NCI-H2227 (cell line): ENCODE results near the gene CXCL5.
"Not testable (repeated sequence)": the region's sequence is repeated elsewhere in the genome, so short reads cannot be mapped to it uniquely, and the experiment has no call there.

Experiments
- DNase-seq: peaks from one replicate; lab custom pipeline; 2025; ENCODE audit not compliant: unreplicated experiment; lab: John Stamatoyannopoulos, UW

Gene CXCL5

DNA sequence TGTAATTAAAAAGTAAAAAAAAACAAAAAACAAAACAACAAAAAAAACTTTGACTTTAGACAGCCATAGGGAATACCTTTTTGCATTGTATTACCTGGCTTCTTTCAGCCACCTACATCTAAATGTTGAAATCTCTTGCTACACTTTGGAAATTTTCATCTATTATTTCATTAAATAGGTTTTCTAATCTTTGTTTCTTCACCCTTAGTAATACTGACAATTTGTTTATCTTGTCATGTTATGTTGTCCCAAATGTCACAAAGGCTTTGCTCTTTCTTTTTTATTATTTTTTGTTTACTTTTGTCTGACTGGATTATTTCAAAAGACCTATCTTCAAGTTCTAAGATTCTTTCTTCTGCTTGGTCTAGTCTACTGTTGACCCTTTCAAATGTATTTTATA lies 24.1 kb downstream of the CXCL5 start:
- DNase-seq = no peak

DNA sequence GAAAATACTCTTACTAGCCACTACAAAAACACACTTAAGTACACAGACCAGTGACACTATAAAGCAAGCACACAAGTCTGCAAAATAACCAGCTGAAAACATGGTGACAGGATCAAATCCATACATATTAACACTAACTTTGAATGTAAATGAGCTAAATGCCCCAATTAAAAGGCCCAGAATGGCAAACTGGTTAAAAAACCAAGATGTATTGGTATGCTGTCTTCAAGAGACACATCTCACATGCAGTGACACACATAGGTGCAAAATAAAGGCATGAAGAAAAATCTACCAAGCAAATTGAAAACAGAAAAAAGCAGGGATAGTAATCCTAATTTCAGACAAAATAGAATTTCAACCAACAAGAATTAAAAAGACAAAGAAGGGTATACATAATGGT lies 27.5 kb downstream of the CXCL5 start:
- DNase-seq = no peak

DNA sequence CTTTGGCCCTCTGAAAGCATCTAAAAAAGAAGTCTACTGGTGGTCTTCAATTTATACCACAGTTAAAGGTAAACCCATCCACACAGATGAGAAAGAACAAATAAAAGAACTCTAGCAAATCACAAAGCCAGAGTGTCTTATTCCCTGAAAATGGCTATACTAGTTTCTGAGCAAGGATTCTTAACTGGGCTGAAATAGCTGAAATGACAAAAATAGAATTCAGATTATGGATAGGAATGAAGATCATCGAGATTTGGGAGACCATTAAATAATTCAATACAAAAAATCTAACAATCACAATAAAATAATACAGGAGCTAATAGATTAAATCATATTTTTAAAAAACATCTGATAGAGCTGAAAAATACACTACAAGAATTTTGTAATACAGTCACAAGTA lies 28.5 kb downstream of the CXCL5 start:
- no peak for DNase-seq

DNA sequence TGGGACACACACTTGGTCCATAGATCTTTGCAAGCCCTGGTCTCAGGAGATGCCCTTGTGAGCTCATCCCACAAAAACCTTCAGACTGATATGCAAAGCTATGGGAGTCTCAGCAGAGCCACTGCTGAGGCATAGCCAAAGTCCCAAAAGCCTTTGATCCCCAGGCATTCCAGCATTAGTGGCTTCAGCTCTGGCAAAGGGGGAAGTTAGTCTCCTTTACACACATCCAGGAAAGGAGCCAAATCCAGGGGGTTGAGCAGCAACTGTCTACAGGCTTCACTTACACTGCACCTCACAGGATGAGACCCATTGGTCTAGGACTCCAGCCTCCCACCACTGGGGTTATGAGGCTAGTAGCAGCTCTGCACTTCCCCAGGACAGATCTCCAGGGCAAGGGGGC lies 30.6 kb downstream of the CXCL5 start:
- DNase-seq = no peak

DNA sequence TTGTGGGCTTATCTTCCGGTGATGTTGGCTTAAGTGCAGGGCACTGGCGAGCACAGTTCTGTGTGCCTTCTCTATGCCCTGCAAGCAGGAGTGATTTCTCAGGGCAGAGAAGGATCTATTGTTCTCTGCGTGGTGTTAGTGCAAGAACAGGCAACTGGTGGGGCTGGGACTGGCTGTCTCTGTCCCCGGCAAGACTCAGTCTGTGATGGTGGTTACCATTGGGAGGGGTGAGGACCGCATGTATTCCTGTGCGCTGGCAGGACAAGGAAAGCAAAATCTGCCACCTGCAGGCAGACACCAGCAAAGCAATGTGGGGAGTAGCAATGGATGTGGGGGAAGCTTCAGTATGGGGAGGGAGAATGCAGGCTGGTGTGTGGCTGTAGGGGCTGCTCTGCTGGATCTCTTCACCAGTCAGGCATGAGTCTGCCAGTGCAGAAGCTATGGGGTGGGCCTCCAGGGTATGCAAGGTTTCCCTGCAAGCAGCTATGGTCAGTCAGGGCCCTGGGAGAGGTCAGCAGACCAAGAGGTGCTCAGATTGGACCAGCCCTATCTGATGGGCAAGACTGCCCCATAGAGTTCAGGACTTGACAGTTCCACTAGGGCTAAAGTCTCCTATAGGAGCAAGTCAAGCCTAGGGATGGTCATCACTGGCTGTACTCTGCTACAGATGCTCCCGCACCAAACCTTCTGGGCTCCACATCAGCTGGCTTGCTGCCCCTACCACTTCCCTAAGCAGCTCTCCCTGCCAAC lies 33.4 kb downstream of the CXCL5 start:
- no peak for DNase-seq

DNA sequence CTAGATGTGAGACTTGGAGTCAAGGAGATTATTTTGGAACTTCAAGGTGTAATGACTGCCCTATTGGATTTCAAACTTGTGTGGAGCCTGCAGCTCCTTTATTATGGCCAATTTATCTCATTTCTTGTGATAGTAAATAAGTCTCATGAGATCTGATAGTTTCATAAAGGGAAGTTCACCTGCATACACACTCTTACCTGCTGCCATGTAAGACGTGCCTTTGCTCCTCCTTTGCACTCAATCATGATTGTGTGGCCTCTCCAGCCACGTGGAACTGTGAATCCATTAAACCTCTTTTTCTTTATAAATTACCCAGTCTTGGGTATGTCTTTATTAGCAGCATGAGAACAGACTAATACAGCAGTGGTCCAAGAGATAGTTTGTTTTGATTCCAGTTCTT lies 35.8 kb downstream of the CXCL5 start:
- DNase-seq = no peak

DNA sequence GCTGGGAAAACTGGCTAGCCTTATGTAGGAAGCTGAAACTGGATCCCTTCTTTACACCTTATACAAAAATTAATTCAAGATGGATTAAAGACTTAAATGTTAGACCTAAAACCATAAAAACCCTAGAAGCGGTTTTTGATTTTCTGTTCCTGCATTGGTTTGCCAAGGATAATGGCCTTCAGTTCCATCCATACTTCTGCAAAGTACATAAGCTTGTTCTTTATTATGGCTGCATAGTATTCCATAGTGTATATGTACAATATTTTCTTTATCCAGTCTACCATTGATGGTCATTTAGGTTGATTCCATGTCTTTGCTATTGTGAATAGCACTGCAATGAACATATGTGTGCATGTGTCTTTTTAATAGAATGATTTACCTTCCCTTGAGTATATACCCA lies 39.4 kb downstream of the CXCL5 start:
- not testable (repeated sequence) for DNase-seq

DNA sequence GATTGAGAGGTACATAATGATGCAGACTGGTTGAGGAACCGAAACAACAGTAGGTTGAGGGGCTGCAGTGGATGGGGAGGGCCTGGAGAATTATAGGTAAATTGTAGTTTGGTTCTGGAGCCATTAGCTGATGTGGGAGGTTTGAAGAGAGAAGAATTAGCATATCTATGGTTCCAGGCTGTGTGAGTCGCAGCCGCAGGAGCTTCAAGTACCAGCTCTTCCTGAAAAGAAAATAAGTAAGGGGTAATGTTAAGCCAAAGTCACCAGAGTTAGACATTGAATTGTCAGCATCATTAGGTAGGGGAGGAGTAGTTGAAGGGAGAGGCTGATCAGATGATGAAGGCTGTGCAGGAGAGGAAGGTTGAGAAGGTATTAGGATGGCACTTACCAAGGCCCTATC lies 46.1 kb downstream of the CXCL5 start:
- no peak for DNase-seq

DNA sequence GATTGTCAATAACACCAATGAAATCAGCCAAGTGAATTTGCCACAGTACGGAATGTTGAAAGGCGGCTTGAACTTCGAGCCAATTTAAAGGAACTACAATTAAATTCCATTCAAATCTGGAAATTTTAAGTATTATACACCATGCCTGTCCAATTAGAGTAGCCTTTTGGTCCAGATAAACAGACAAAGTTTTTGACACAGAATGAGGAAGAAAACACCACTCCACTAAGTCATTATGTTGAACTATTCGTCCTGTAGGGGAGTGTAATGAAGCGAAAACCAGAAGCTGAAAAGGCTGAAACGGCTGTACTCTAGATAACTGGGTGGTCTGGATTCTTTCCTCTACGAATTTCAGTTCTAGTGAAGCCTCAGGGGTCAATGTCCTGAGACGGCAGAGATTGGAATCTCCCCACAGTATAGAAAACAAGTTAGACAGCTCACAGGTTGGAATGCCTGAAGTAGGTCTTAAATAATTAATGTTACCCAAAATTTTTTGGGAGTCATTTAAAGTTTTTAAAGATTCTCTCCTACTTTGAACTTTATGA lies 48.0 kb downstream of the CXCL5 start:
- DNase-seq = not testable (repeated sequence)

DNA sequence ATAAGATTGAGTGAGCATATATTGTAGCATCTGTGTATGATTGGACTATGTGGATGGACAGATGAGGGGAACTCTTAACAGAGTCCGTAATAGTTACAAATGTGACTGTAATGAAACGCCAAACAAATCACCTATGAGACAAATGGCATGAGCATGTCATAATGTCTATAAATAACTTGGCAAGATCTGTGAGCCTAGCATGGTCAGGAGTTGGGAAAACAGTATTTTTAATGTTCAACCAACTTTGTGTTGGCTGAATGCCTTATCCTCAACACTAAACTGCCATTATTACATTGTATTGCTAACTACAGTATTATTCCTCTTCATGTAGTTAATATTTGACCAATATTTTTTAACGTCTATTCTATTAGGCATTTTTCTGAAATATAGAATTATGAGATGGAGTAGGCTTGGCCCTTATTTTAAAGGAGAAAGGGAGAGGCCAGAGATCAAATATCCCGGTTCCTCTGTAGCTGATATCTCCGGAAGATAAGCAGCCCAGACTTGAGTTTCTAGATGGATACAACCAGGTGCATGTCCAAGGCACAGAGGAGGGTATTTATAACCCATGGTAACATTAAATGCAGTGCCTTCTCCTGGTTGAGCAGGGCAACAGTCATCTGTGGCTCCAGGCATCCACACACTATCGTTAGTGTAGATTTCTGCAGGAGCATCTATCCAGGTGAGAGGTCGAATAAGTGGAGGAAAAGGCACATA lies 49.3 kb downstream of the CXCL5 start:
- DNase-seq = no peak

DNA sequence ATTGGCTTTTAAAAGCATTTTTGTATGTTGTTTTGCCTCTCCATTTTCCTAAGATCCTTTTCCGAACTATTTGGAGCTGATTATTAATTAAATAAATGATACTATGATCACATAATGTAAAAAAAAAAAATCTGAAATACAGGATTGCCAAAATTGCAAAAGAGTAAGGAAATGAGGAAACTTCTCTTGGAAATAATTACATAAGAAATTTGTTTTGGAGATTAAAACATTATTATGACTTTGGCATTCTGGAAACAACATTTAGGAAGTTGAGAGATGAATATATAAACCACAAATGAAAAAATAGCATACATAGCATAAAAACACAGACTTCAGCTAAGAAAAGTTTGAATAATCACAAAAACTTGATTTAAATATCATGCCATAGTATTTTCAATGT lies 50.2 kb downstream of the CXCL5 start:
- no peak for DNase-seq

DNA sequence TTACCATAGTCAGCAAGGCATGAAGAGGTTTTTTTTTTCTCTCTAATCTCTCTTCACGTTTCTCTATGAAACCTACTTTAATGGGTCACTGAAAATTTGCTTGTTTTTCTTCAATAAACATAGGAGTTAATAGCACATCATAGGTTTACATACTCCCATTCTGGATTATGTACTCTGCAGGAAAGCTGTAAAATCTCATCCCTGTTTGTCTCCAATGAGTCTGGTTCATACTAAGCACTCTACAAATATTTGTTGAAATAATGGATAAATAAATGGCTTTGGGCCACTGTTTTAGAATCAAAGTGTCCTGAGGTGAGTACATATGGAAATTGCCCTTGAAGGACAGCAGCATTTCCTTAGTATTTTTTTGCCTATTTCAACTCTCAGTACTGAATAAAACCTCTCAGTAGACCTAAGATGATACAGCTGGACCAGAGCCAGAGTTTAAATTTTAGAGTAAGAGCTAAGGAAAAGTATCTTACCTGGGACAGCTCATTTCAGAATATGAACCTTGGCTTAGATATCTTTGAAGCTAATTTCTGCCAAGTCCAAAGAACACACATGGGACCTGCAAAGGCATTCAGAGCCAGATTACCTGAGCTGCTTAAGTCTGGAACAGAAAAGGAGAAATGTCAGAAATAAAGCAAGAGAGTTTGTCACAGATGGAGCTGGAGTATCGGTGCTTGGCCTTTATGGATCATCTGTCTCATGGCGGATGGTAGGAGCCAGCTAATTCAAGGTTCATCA lies 51.1 kb downstream of the CXCL5 start:
- DNase-seq = no peak

DNA sequence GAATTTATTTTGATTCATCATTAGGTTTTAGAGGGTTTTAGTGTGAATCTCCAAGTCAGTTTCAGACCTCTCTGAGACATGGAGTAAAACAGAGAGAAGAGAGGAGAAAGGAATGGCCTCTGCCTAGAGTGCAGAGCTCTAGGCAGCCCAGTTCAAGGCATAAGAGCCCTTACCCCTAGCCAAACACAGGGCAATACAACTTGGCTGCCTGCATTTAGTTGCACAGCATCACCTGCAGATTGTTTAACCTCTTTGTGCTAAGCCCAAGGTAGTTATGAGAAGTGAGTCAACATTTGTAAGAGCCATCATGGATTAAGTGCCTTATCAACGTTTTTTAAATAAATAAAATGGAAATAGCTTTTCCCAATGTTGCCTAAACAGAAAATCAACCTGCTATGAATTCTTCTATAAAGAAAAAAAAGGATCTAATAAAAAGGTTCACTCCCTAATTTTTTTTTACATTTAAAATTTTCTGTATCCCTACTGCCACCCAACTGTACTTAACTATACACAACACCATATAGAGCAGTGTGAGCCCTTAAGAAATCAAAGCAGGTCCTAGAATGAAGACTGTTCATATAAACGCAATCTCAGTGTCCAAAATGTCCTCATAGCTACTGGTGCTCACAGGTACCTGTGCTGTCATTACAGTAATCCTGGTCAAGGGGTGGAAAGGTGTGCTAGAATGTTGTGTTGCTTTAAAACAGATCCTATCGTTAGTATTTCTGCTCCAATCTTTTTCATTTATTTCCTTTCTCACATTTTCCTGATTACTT lies 52.6 kb downstream of the CXCL5 start:
- DNase-seq = no peak
